HG03460 (cell line): ENCODE measurements around the gene NKAIN4.

Experiments
- ATAC-seq: cut with Tn5 transposase; IDR thresholded peaks from one replicate; pipeline ENCODE4 v1.9.1; 2021; ENCODE audit not compliant: unreplicated experiment

The NKAIN4 gene

GRCh38 chr20:63220696-63221399 is 33.4 kb downstream of the NKAIN4 start:
- no peak for ATAC-seq

- ATAC-seq, result no peak
Observed at GRCh38 chr20:63219866-63220521, 34.3 kb downstream of the NKAIN4 start.

- ATAC-seq, result no peak
Observed at GRCh38 chr20:63219447-63219821, 34.8 kb downstream of the NKAIN4 start.

- ATAC-seq, result no peak
Observed at GRCh38 chr20:63218701-63219446, 35.4 kb downstream of the NKAIN4 start.

- ATAC-seq, result no peak
Observed at GRCh38 chr20:63217706-63218105, 36.6 kb downstream of the NKAIN4 start.

GRCh38 chr20:63216849-63217471 is 37.3 kb downstream of the NKAIN4 start:
- no peak for ATAC-seq

GRCh38 chr20:63216041-63216848 is 38.0 kb downstream of the NKAIN4 start, which contains the start of gene YTHDF1:
TSS of gene YTHDF1 (minus strand) at chr20:63216131. CDS start at chr20:63215892, 239 bp downstream.
- peak; percentile 77 for ATAC-seq

GRCh38 chr20:63215101-63216040 is 38.9 kb downstream of the NKAIN4 start:
- no peak for ATAC-seq

GRCh38 chr20:63214514-63214913 is 39.7 kb downstream of the NKAIN4 start:
- ATAC-seq, result no peak

- no peak for ATAC-seq
Observed at GRCh38 chr20:63212792-63213191, 41.5 kb downstream of the NKAIN4 start.

GRCh38 chr20:63212393-63212730 is 41.9 kb downstream of the NKAIN4 start:
- ATAC-seq, result no peak

GRCh38 chr20:63210011-63210605 is 44.2 kb downstream of the NKAIN4 start:
- ATAC-seq, result no peak

- ATAC-seq, result no peak
Observed at GRCh38 chr20:63208346-63208909, 45.8 kb downstream of the NKAIN4 start.

- no peak for ATAC-seq
Observed at GRCh38 chr20:63206878-63207277, 47.4 kb downstream of the NKAIN4 start.

GRCh38 chr20:63205896-63206295 is 48.4 kb downstream of the NKAIN4 start:
- no peak for ATAC-seq

GRCh38 chr20:63204362-63204761 is 49.9 kb downstream of the NKAIN4 start:
- no peak for ATAC-seq

- ATAC-seq, result no peak
Observed at GRCh38 chr20:63202811-63203526, 51.3 kb downstream of the NKAIN4 start.

- no peak for ATAC-seq
Observed at GRCh38 chr20:63202021-63202420, 52.2 kb downstream of the NKAIN4 start.
